Mesenchymal stem cell (in vitro differentiated cells and primary cell): Measurements from ENCODE around the gene CCDC3. TPM values are rescaled to one million over a fixed set of nuclear protein-coding genes. Genes with fewer than 3 reads are reported as not detected.

Experiments used
- DNase-seq: peaks from one replicate; pipeline ENCODE4 v3.0.0-alpha.2; 2013
- H2AFZ ChIP-seq: one replicate; pipeline ENCODE4 v1.6.1; 2013; ENCODE audit warnings: low read depth, mild to moderate bottlenecking, control low read depth, inconsistent platforms, low read length, moderate library complexity
- H2AK5ac ChIP-seq: 2 replicates; pipeline ENCODE4 v1.6.1; 2013; ENCODE audit warnings: low read length, moderate library complexity, mild to moderate bottlenecking, inconsistent platforms; ENCODE audit not compliant: severe bottlenecking
- H2BK120ac ChIP-seq: one replicate; pipeline ENCODE4 v1.6.1; 2013; ENCODE audit warnings: low read depth, mild to moderate bottlenecking, inconsistent platforms, low read length, moderate library complexity
- H2BK12ac ChIP-seq, 2 experiments: one replicate each; pipeline ENCODE4 v1.6.1; 2013; ENCODE audit warnings: inconsistent platforms in 2 of 2, low read length in 2 of 2, mild to moderate bottlenecking in 2 of 2, moderate library complexity in 2 of 2, control low read depth in 1 of 2
- H2BK15ac ChIP-seq: one replicate; pipeline ENCODE4 v1.6.1; 2013; ENCODE audit warnings: mild to moderate bottlenecking, low read depth, inconsistent platforms; ENCODE audit not compliant: poor library complexity, severe bottlenecking
- H2BK5ac ChIP-seq: 2 replicates; pipeline ENCODE4 v1.6.1; 2013; ENCODE audit warnings: low read depth, mild to moderate bottlenecking, low read length, control low read depth, inconsistent platforms; ENCODE audit not compliant: poor library complexity, severe bottlenecking
- H3K14ac ChIP-seq, 2 experiments: one replicate each; pipeline ENCODE4 v1.6.1; 2013; ENCODE audit warnings: inconsistent platforms in 2 of 2, low read length in 2 of 2, control low read depth in 1 of 2, mild to moderate bottlenecking in 1 of 2, moderate library complexity in 1 of 2
- H3K18ac ChIP-seq, 2 experiments: one replicate each; pipeline ENCODE4 v1.6.1; 2013; ENCODE audit warnings: inconsistent platforms in 2 of 2, low read length in 2 of 2, control low read depth in 1 of 2, low read depth in 1 of 2, mild to moderate bottlenecking in 1 of 2
- H3K23ac ChIP-seq, 2 experiments: one replicate each; pipeline ENCODE4 v1.6.1; 2013; ENCODE audit warnings: inconsistent platforms in 2 of 2, low read length in 2 of 2, mild to moderate bottlenecking in 2 of 2, moderate library complexity in 2 of 2, control low read depth in 1 of 2
- H3K27ac ChIP-seq: 2 replicates; pipeline ENCODE4 v1.5.1; 2013; ENCODE audit warnings: mild to moderate bottlenecking, moderate library complexity, low read length, control low read depth, inconsistent platforms; ENCODE audit not compliant: poor library complexity, severe bottlenecking
- H3K27me3 ChIP-seq, 2 experiments: 2 replicates each; pipeline versions ENCODE4 v1.6.1 to v1.7.0; 2013; ENCODE audit warnings: low read length in 2 of 2, mild to moderate bottlenecking in 2 of 2, moderate library complexity in 2 of 2, control low read depth in 1 of 2, inconsistent platforms in 1 of 2; ENCODE audit not compliant: control insufficient read depth in 1 of 2, insufficient read depth in 1 of 2
- H3K36me3 ChIP-seq, 2 experiments: 2 replicates each; pipeline versions ENCODE4 v1.6.1 to v1.7.0; 2013; ENCODE audit warnings: low read length in 2 of 2, control low read depth in 1 of 2, inconsistent platforms in 1 of 2, low read depth in 1 of 2, mild to moderate bottlenecking in 1 of 2; ENCODE audit not compliant: insufficient read depth in 2 of 2, control insufficient read depth in 1 of 2
- H3K4ac ChIP-seq, 2 experiments: one replicate each; pipeline ENCODE4 v1.6.1; 2013; ENCODE audit warnings: inconsistent platforms in 2 of 2, low read length in 2 of 2, mild to moderate bottlenecking in 2 of 2, moderate library complexity in 2 of 2, control low read depth in 1 of 2, low read depth in 1 of 2
- H3K4me1 ChIP-seq: 2 replicates; pipeline ENCODE4 v1.6.1; 2013; ENCODE audit warnings: low read depth, low read length, control low read depth; ENCODE audit not compliant: control insufficient read depth, insufficient read depth
- H3K4me2 ChIP-seq: 2 replicates; pipeline ENCODE4 v1.6.1; 2013; ENCODE audit warnings: low read length, mild to moderate bottlenecking, inconsistent platforms; ENCODE audit not compliant: poor library complexity, severe bottlenecking
- H3K4me3 ChIP-seq, 2 experiments: 2 replicates each; pipeline versions ENCODE4 v1.5.1 to v1.7.0; 2013; ENCODE audit warnings: low read length in 2 of 2, mild to moderate bottlenecking in 2 of 2, control low read depth in 1 of 2, low read depth in 1 of 2; ENCODE audit not compliant: insufficient read depth in 1 of 2
- H3K79me1 ChIP-seq: replicated peaks from 2 replicates; pipeline ENCODE4 v1.6.1; 2013; ENCODE audit warnings: mild to moderate bottlenecking, control low read depth, low read length, inconsistent platforms; ENCODE audit not compliant: poor library complexity, severe bottlenecking
- H3K9ac ChIP-seq: 2 replicates; pipeline ENCODE4 v1.7.0; 2013; ENCODE audit warnings: mild to moderate bottlenecking, low read length, moderate library complexity
- H3K9me3 ChIP-seq: 2 replicates; pipeline ENCODE4 v1.7.0; 2013; ENCODE audit warnings: mild to moderate bottlenecking, low read length; ENCODE audit not compliant: control insufficient read depth
- H4K8ac ChIP-seq: one replicate; pipeline ENCODE4 v1.6.1; 2013; ENCODE audit warnings: inconsistent platforms, mild to moderate bottlenecking, low read length, moderate library complexity
- H4K91ac ChIP-seq: one replicate; pipeline ENCODE4 v1.6.1; 2013; ENCODE audit warnings: mild to moderate bottlenecking, low read length, inconsistent platforms
- WGBS: methylation state at CpG from one replicate; pipeline ENCODE4 v1.1.7; 2013; ENCODE audit warnings: mixed read lengths; 5-methylcytosine and 5-hydroxymethylcytosine counted together
- small RNA-seq: library from polyadenylated mRNA; stranded (forward); fragments of <200 nt; extraction: miRNeasy Mini kit (QIAGEN cat#:217004); gene quantifications from one replicate; pipeline ENCODE3, GENCODE V24; 2013; ENCODE audit warnings: low read depth

CCDC3 gene

DNA sequence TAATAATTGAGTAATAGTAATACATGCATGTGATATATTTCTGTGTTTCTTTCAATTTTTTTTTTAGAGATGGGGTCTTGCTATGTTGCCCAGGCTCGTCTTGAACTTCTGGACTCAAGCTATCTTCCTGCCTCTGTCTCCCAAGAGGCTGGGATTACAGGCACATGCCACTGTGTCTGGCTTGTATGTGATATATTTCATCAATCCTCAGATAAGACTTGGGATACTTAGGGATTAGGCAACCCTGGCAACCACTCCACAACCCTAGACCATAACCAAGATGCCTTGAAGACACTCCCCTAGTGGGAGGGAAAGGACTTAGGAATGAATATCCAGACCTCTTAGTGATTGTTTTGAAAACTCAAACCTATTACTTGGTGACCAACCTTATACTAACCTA is 154.8 kb downstream of the CCDC3 start:
- H3K27ac ChIP-seq, result no peak overlapping the region
- no peak overlapping the region for H3K14ac ChIP-seq
- H3K79me1 ChIP-seq, result no peaks in the 10 kb centered on the region
- no peak overlapping the region for H3K23ac ChIP-seq
- H4K8ac ChIP-seq, result no peak overlapping the region
- no peak overlapping the region for H2BK120ac ChIP-seq
- H3K4ac ChIP-seq, result no peak overlapping the region
- peak; percentile 78 for DNase-seq
- no peaks in the 10 kb centered on the region for H3K9me3 ChIP-seq
- no peaks in the 10 kb centered on the region for H3K36me3 ChIP-seq
- WGBS, result 75% methylated on average over 1 of the region's 1 CpG
- no peak overlapping the region for H4K91ac ChIP-seq
- H2BK5ac ChIP-seq, result no peak overlapping the region
- H3K18ac ChIP-seq, result no peak overlapping the region
- H2BK15ac ChIP-seq, result no peak overlapping the region
- H3K4me3 ChIP-seq, result no peak overlapping the region
- H3K27me3 ChIP-seq, result peaks cover 0 to 45% of the 10 kb centered on the region in 2 experiments
- no peak overlapping the region for H3K9ac ChIP-seq
- H2BK12ac ChIP-seq, result no peak overlapping the region
- no peak overlapping the region for H2AFZ ChIP-seq
- no peak overlapping the region for H3K4me2 ChIP-seq
- peaks cover 7% of the 10 kb centered on the region for H3K4me1 ChIP-seq
- H2AK5ac ChIP-seq, result no peak overlapping the region

Small RNAs within 50 kb of the gene (small RNA-seq; reads per million reads assigned to genes)
- not detected for gene RNA5SP300
